Activated CD4-positive, alpha-beta T cell treated with anti-CD3 and anti-CD28 coated beads, Interleukin-2, Interleukin-6, amounts not matched to agents 100 ng/mL and 50 ng/mL, durations not matched to agents 16 hours and 8 hours (primary cell): ENCODE results near the gene STK39.

Experiments used
- DNase-seq: peaks from one replicate; pipeline ENCODE4 v3.0.0-alpha.2; 2020

Gene STK39

DNA sequence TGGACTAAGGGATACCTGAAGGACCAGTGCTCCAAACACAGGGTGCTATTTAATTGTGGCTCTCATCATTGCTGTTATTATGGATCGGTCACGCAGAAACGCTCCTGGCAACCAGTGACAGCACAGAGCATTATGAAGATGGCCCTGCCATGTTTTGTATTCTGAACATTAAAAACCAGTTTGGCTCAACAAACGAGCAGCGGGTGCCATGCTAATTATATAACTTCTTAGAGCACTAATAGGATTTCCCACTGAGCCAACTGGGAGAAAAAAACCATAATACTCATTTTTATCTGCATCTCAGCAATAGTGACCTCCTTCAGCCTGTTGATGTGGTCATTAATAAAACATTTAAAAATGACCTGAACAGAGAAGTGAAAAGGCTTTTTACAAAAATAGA lies 212.8 kb downstream of the STK39 start:
- DNase-seq: no peak

DNA sequence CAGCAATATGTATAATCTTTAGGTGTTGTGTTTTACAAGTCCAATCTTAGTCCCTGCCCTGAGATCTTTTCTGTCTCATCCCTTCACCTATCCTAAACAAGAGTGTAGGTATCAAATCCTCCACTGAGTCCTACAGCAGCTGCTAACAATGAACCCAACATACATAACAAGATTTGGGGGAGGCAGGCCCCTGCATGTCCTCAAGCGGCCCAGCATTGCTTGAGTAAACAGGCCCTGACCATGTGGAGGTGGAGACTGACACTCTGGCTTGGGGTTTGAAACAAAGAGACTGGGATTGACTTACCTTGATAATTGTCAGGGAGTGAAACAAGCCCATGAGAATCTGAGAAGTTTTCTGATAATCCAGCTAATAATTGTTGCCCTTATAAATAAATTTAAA lies 213.4 kb downstream of the STK39 start:
- no peak for DNase-seq

DNA sequence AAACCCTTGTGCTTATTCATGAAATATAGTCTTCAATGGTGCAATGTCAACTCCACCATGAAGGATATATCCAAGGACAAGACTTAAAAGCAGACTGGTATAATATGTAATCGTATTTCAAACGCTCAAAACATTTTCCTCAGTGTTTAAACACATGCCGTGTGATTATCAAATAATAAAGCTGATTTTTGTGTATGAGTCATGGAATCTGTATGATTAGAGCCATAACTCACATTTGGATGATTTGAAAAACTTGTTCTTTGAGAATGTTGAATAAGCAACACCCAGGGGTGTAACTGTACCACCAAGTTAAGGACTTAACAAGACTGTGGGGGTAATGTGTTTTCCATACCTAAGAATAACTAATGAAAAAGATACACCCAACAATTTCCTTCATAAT lies 215.3 kb downstream of the STK39 start:
- DNase-seq: no peak

DNA sequence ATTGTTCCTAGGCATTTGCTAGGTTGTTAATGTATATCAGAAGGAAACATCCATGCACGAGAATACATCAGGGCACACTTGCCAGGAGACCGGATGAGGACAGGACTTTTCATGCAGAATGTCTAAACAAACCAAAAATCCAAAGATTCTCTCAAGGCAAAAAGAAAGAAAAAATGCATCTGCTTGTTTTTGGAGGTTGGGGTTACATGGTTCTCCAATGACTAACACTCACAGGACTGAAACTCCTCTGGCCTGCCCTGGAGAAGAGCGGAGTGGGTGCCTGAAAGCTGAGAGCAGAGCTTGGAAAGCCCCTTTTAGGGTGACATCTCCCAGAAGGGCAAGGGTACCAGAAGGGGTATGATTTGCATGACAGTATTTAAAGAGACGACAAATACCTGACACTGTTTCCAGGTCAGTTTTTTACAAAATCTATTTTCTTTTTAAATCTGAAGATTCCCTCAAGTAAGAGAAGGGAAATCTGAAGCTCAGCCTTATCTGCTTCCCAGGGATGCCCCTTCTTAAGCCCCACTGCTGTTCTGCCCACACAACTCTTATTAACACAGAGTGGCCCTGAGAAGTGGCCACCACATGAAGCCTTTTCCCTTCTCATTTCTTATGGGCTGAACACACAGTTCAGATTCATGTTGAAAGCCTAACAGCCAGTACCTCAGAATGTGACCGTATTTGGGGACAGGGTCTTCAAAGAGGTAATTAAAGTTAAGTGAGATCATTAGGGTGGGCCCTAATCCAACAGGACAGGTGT lies 216.4 kb downstream of the STK39 start:
- DNase-seq: peak; percentile 57

DNA sequence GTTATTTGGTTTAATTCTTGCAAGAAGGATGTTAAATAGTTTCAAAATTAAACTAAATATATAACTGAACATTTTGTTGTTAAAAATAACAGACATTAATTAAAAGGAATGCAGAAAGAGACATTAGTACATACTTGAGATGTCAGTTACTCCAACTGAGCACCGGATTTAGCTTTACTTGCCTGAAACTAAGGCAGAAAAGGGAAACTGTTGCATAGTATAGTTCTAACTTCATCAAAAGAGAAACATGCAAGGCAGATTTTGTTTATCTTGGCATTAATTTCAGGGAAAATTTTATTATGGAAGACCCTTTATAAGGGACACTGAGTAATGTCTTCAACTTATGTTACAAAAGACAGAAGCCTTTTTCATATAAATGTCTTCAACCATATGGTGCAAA lies 218.3 kb downstream of the STK39 start:
- DNase-seq: no peak

DNA sequence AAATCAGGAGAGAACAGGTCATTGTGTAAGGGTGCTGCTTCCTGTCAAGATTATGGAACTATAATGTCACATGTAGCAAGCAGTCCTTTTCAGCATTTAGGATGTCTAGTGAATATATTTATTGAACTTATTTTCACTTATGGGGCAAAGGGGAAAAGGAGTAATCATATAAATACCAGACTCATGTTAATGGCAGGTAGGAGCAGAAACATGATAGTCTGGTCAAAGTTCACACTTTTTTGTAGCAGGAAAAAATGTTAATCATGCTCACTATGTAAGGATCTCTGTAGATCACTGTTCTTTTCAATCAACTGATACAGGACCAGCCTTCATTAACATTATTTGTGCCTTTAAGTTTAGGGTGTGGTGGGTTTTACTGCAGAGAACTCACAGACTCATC lies 219.0 kb downstream of the STK39 start:
- DNase-seq: no peak

DNA sequence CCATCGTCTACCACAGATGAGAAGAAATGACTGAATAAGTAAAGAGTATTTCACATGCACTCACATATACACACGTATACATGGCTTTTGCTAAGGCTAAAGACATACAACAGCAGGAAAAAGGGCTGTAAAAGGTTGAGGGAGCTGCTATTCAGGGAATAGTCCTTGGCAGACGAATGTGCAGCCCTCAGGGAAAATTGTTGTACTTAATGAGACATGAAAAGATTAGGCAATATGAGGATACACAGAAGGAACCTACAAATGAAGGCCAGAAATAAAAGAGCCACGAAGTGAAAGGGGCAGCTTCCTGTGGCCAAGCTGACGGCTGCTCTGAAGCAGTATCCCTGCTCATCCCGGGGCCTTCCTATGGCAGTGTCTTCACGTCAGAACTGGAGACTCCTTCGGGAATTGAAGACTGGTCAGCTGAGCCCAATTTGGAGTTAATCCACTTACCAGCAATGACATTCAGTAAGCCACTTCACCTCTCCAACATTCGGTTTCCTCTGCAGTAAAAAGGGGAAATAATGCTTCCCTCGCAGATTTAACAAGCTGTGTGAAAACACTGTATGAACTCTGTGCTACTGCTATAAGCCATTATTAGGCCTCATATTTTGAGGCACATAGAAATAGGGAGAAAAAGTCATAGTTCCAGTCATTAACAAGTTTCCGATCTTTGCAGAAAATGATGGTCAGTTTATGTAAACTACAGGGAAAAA lies 221.8 kb downstream of the STK39 start:
- no peak for DNase-seq

DNA sequence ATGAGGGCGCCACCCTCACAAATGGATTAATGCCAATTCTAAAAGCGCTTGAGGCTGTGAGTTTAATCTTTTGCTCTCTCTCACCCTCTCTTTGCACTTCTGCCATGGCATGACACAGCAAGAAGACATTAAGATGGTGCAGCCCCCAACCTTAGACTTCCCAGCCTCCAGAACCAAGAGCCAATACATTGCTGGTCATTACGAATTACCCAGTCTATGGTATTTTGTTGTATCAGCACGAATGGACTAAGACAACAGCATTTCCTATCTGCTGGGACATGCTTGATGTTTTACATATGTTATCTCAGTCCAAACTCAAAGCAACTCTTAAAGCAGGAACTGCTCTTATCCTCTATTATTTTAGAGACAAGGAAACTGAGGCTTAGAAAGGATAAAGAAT lies 222.9 kb downstream of the STK39 start:
- no peak for DNase-seq

DNA sequence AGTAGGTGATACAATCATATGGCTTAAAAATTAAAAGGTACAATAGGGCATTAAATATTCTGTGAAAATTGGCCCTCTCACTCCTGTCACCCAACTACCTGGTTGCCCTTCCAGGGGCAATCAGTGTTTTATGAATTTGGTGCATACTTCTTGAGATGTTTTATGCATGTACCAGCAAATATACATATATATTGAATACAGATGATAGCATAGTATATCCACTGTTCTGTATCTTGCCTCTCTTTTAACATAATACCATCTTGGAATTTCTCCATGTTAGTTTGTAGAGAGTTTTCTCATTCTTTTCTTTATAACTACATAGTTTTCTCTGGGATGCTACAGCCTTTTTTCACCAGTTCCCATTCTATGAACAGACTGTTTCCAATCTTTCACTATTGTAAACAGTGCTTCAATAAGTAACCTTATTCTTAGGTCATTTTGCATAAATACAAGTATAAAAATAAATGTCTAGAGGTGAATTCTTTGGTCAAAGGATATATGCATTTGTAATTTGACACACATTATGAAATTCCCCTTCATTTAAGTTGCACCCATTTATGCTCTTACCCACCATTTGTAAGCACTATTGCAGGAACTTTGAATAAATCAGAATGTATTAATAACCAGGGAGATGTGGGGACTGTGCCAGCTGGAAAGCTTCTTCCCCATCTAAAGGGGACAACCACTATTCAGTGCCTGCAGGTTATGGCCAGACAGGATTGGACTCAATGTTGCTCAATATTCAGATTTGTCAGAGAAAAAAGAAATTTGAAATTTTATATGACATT lies 225.4 kb downstream of the STK39 start:
- DNase-seq: no peak

DNA sequence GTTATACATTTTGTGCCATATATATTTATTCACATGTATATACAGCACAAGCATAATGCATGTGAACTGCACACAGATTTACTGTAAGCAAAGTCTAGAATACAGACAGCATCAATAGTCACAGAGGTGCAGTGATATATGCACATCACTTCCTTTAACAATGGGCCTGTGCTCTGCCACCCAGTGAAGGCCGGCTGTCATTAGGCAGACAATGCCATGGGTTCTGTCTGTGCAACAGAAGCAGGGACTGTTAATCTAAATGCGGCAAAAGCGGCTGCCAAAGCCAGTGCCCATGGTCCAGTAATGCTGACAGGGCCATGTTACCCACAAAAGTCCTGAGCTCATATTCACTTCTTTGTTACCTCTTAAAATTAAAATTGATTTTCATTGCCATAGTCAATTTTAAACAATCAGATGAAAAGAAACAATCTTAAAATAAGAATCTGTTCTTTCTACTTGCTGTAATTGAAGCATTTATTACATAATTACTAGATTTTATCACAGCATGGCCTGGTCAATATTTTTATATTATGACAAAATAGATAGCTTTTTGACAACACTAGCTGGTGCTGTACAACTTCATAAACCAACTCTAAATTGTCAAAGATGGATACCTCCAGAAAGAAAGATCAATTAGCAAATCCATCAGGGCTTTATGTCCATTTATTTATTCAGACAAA lies 232.0 kb downstream of the STK39 start:
- no peak for DNase-seq

DNA sequence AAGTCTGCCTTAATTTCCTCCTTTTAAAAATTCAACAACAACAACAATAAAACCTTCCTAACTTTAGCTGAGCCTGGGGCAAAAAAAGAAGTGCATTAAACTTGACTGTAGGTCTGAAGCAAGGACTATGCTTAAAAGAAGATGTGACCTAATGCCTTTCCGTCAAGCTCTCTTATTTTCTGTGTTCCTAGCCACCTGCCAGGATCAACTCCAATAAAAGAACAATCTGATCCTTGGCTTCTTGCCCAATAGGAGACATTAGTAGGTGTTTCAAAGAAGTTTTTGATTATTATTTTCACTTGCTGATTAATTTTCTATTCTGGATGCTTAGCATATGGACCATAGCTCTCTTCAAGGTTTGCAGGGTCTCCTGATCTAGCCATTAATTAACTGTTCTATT lies 237.5 kb downstream of the STK39 start:
- no peak for DNase-seq

DNA sequence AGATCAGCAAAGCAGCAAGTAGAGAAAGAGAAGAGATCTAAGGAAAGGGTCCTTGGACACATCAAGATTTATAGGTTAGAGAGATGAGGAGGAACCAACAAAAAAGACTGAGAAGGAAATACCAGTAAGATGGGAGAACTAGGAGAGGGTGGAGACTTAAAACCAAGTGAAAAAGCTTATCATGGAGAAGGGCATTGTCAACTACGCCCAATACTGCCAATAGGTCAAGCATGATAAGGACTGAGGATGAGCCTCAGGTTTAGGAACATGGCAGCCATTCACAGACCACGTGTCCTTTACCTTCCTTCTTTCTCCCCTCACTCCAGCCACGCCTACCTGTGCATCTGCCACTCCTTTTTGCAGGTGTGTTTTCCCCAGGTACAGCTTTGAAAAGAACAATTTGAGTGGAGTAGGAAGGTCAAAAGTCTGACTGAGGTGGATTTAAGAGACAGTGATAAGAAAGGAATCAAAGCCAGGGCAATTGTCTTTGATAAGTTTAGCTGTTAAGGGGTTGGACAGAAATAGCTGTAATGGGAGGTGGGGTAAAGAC lies 238.7 kb downstream of the STK39 start:
- no peak for DNase-seq

DNA sequence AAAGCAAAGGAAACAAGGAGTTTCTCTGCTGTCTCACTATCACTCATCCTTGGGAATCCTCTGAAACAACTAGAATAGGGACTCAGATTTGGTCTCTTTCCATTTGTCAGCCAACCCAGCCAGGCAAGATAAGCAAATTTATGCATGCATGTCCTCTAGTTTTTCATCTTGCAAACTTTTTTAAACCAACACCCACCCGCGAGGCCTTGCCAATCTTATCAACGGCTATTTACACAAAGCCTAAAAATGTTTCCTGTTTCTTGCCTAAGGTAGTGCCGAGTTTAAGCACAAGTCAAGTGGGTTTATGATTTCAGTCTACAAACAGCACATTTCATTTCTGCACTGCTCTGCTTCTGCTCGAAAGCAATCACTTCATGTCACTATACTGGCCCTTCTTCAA lies 240.9 kb downstream of the STK39 start:
- no peak for DNase-seq

DNA sequence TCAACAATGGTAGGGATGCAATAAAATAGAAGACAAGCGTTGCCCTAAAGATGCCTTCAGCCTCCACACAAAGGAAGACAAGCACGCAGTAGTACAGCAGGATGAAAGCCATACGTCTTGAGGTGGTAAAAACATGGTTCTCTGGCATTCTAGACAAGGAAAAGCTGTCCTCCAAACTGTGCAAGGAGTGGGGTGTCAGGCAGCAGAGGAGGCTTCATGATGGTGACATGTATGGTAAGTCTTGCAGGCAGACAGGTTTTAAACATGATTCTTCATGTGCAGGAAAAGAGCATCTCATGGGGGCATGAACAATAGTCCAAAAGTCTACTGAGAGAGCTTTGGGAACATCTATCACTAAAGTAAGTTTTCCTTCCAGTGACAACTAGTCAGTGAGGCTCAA lies 241.8 kb downstream of the STK39 start:
- no peak for DNase-seq

DNA sequence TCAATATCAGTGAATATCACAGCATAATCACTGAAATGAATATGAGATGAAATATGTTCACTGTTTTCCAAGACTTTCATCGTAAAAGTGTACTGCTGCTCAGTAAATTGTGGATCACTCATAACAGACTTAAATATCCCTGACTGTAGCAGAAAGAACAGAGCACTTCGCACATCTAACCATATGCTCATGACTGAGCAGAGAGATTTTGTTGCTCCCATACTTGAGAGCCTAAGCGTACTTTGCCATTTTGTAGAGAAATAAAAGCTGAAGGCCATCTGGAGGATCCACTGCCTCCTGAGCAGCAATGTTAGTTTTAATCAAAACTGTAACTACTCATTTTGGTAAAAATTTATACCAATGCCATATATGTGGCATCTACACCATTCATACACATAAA lies 243.5 kb downstream of the STK39 start:
- no peak for DNase-seq

DNA sequence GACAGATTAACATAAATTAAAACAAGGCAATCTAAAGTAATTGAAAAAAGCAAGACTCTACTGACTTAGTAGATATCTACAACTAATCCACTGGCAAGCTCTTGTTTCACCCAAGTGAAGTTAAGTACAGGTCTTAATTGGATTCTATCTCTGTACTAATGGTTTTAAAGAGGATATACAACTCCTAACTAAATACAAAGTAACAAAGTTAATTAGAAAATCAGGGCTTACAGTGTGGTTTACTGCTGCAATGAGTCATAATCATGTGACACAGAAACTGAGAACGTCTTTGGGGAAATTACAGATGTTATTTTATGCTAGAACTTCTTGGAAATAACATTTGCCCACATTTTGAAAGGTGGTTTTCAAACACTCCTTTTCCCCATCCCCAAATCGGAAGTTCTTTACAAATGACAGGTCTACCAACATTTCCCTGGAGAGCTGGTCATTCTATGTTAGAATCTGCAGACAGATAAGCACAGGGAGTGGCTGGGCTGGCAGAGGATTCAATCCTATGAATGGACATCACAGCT lies 245.3 kb downstream of the STK39 start:
- peak; percentile 60 for DNase-seq

DNA sequence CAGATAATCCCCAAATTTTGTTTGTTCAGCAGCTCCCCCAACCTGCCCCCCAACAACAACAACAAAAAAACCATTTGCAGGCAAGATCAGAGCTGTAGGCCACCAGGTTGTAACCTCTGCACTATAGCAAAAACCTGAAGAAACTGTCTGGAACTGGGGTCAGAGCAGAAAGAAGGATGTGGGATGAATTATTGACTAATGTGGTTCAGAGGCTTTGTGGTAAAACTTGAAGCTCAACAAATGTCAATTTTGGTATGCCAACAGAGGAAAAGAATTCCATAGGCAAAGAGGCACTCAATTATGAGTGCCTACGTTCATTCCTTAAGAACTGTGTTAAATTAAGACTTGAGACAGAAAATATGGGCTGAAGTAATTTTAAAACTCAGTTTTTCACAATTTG lies 255.1 kb downstream of the STK39 start:
- no peak for DNase-seq

DNA sequence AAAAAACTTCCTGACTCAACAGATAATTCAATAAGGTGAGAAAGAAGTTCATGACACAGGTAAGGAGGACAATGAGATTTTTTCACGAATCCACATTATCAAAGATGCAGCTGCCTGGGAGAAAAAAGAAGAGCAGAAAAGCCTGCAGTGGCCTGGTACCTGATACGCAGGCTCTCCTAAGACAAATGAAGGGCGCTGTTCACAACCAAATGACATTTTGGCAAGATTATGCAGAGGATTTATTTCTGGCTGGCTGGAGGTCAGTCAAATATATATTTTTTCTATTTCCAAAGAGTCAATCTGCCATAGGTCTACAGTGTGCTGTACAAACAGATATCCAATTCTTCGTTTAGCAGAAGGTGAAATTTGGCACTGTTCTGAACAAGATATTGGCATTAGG lies 257.3 kb downstream of the STK39 start:
- DNase-seq: no peak

DNA sequence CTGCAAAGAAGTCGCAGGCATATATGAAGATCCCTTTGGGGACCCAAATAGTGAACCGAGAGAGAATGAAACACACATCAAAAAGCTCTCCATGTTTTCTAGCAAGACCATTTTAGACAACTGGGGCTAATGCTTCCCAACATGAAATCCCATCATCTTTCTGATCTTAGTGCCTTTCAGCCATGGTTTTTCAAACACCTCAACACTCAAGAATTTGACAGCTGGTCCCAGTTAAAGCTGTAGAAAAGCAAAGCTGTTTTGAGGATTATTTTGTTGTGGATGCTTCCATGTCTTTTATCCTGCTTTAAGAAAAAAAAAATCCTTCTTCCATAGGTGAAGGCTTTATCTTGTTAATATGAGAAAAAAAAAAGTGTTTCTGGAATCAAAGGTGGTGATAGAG lies 259.1 kb downstream of the STK39 start:
- DNase-seq: no peak

DNA sequence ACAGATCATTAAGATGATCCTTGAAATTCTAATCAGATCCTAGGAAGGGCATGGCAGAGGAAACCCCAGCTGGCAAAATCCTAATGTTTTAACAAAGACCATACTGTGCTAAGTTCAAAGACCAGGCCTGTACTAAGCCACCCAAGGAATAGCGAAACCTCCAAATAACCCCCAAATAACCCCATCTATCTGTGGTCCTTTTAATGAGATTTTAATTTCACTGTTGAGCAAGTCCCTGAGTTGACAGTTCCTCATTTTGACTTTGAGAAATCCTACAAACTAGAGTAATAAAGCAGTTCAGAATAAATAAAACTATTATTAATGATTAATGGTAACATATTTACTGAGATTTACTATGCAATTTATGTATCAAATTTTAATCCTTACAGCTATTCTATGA lies 259.8 kb downstream of the STK39 start:
- DNase-seq: no peak

DNA sequence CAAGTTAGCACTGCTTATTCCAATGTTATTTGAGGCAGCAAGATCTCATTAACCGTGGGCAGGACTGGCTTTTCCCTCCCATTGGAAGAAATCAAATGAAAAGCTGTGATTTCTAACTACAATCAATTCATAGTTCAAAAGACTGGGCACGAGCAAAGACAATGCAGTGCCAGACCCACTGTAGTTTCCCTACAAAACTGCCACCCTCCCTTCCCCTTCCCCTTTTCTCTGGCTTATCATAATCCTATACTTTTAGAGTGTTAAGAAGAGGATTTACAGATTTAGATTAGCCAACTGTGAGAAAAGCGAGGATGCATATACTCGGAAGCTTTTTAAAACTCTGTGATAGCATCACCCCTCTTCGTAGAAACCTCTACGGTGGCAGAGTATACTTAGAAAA lies 260.4 kb downstream of the STK39 start:
- DNase-seq: no peak

DNA sequence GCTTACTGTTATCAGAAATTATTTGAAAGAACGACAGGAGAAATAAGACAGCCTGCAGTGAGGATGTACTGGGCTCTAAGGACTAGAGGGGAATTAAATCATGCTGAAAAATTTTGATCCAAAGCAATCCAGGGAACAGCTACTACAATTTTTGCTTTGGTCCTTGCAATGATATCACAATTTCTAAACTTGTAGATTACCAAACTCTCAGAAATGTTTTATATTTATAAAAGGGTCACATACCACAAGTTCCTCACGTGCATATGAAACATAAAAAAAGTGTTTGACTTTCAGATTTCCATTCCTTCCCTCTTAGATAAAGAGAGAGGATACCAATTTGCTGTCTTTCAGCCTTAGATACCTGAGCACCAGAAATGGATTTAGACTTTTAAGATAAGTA lies 261.2 kb downstream of the STK39 start:
- DNase-seq: no peak

DNA sequence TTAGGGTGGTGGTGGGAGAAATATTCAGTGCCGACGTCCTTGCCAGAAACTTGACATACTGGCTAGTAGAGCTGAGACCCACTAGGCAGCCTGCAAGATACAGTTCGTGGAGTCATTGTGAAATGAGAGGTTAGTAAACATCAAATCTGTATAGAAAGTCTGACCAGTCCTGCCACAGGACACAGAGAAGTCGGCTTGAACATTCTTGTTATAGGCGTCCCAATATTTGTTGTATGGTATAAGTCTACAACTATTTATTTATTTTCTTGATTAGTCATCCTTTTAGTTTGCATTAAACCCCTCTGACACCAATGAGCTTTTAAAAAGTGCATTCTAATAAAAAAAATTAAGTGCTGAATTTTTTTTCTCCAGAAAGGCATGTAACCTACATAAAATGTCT lies 265.4 kb downstream of the STK39 start:
- no peak for DNase-seq
